ENCODE data around the gene TP53TG5. TPM values are rescaled to one million over a fixed set of nuclear protein-coding genes. Genes with fewer than 3 reads are reported as not detected.

Gene TP53TG5
- total RNA-seq, 3 donors from 2014 or later: 1.4 to 2.1 (median 1.6) TPM

- H3K9me3 ChIP-seq: peaks cover 13% of the 10 kb centered on the region
- TF ChIP-seq CTCF (IDR thresholded peaks at IDR 0.05): no peak
- ATAC-seq (no peak), DNase-seq (no peak)
- H3K36me3 ChIP-seq (ENCODE audit: low read depth): no peaks in the 10 kb centered on the region
- no peak overlapping the region for H3K4me3 ChIP-seq
- intact Hi-C loops (cut with DNase I, micrococcal nuclease): no loop called here
- peaks cover 3% of the 10 kb centered on the region for H3K4me1 ChIP-seq (ENCODE audit: low read depth)
Measured at GRCh38 chr20:45400346-45401031, 22.4 kb upstream of the TP53TG5 start.

- peaks cover 13% of the 10 kb centered on the region for H3K9me3 ChIP-seq
- ATAC-seq (no peak), DNase-seq (no peak)
- H3K36me3 ChIP-seq (ENCODE audit: low read depth): no peaks in the 10 kb centered on the region
- intact Hi-C loops (cut with DNase I, micrococcal nuclease): no loop called here
- no peak for TF ChIP-seq CTCF (IDR thresholded peaks at IDR 0.05)
- H3K4me3 ChIP-seq: no peak overlapping the region
- H3K4me1 ChIP-seq (ENCODE audit: low read depth): no peaks in the 10 kb centered on the region
Measured at GRCh38 chr20:45399018-45399417, 20.9 kb upstream of the TP53TG5 start.

- Histone ChIP-seq H3K36me3 (ENCODE audit: low read depth) (no peaks in the 10 kb centered on the region), H3K4me1 (ENCODE audit: low read depth) (no peaks in the 10 kb centered on the region), H3K9me3 (peaks cover 3% of the 10 kb centered on the region), H3K4me3 (no peak overlapping the region)
- intact Hi-C loops (cut with DNase I, micrococcal nuclease): no loop called here
- DNase-seq: no peak
- ATAC-seq: no peak
- no peak for TF ChIP-seq CTCF (IDR thresholded peaks at IDR 0.05)
Measured at GRCh38 chr20:45395114-45395415, 16.9 kb upstream of the TP53TG5 start.

GRCh38 chr20:45394221-45395113 is 16.3 kb upstream of the TP53TG5 start:
- H3K9me3 ChIP-seq: no peaks in the 10 kb centered on the region
- no peak for TF ChIP-seq CTCF (IDR thresholded peaks at IDR 0.05)
- intact Hi-C loops (cut with DNase I, micrococcal nuclease): no loop called here
- H3K4me1 ChIP-seq (ENCODE audit: low read depth): no peaks in the 10 kb centered on the region
- no peaks in the 10 kb centered on the region for H3K36me3 ChIP-seq (ENCODE audit: low read depth)
- DNase-seq (no peak), ATAC-seq (no peak)
- H3K4me3 ChIP-seq: no peak overlapping the region

DNA sequence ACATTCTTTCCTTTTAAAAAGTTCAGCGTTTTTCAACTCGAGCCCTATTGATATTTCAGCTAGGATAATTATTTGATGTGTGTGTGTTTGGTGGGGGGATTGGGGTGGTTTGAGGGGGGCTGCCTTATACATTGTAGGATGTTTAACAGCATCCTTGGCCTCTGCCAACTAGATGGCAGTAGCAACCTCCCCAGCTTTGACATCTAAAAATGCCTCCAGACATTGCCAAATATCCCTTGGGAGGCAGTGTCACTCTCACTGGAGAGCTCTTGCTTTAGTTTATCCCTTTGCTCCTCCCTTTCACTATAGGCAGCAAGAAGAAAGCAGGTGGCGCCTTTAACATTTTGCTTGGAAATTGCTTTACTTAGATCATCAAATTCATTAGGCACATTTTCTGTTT is 14.6 kb upstream of the TP53TG5 start:
- Histone ChIP-seq H3K9me3 (no peaks in the 10 kb centered on the region), H3K36me3 (ENCODE audit: low read depth) (no peaks in the 10 kb centered on the region), H3K4me1 (ENCODE audit: low read depth) (no peaks in the 10 kb centered on the region), H3K4me3 (no peak overlapping the region)
- no peak for ATAC-seq
- DNase-seq: no peak
- intact Hi-C loops (cut with DNase I, micrococcal nuclease): no loop called here
- no peak for TF ChIP-seq CTCF (IDR thresholded peaks at IDR 0.05)

Data from mucosa of descending colon (tissue), 3 donors.